Activated CD8-positive, alpha-beta memory T cell treated with anti-CD3 and anti-CD28 coated beads, Interleukin-2, amount 50 U/mL, for 1 hour (primary cell): ENCODE measurements around the gene HLA-DMA.
"Not testable (repeated sequence)": the region's sequence is repeated elsewhere in the genome, so short reads cannot be mapped to it uniquely, and the experiment has no call there.

Source experiments
- DNase-seq: peaks from one replicate; pipeline ENCODE4 v3.0.0-alpha.2; 2020; ENCODE audit errors: extremely low read depth

HLA-DMA gene

DNA sequence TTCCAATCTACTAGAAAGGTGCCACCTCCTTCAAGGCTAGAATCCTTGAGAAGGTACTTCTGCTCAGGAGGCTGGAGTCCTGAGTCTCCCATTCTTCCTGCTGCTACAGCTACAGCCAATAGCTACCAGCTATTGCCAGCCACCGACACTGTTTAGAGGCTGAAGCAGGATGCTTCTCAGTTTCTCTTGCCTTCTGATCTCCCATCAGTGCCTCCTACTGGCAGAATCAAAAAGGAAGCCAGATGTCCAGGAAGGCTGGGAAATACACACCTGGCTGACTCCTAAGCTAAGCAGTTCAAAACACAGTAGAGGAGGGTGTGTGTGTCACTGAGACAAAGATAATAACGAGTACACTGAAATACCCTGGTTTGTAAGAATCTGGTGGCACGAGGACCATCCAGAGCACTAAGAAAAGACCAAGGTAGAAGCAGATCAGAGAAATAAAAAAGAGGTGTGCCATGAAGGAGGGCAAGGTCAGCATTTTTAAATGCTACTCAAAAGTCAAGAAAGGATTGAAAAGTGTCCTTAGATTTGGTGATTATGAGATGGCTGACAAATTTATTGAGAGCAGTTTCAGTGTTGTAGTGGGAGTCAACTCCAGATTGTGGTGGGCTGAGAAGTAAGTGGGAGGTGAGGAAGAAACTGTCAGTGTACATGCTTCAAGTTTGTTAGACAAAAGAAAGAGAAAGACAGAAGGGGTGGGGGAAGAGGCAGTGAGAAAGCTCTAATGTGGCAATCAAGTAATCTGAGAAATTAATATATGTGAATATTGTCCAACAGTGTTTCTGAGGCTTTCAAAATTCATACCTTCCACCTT, 2.3 kb upstream of the HLA-DMA start:
- no peak for DNase-seq

DNA sequence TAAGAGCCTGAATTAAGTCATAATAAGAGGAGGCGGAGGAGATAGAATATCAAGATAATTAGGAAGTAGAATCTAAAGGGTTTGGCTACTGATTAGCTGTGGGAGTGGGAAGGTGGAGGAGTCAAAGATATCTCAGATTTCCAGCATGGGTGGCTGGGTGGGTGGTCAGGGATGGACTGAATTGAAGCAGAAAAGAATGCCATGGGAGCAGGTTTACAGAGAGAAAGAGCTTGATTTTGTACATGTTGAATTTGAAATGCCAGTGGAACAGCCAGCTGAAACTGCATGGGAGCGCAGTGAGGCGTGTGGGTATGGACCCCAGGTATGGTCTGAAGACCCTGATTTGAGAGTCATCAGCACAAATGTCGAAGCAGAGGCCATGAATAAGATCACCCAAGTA, 1.4 kb upstream of the HLA-DMA start:
- no peak for DNase-seq

DNA sequence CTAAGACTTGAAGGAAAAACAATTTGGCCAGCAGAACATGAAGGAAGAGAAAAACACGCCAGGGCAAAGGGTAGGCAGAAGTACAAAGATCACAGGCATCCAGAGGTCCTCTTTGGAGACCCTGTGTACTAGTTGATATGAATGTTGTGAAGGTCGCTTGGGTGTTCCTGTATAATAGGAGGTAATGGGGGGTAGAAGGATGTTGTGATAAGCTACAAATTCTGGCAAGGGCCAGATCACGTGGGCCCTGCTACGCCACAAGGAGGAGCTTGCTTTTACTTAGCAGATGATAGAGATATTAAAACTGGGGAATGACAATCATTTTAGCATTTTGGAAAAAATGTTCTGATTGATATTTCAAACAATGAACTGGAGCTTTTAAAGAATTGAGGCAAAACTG, 878 bp upstream of the HLA-DMA start:
- no peak for DNase-seq

DNA sequence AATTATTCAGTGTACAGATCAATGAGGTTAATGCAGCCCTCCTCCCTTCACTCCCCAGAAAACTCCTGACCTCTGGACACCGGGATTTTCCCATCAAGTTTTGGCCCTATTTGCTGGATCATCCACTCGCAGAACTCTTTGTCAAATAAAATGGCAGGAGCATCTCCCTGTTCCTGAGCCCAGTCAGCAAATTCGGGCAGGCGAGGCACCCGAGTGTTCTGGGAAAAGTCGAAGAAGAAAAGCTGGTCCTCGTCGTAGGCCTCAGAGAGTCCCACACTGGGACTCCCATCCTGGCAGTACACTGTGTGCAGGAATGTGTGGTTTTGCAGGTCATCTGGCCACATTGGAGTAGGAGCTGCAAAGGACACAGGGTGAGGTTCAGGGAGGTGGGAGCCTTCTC, 2.4 kb downstream of the HLA-DMA start:
- DNase-seq: no peak

DNA sequence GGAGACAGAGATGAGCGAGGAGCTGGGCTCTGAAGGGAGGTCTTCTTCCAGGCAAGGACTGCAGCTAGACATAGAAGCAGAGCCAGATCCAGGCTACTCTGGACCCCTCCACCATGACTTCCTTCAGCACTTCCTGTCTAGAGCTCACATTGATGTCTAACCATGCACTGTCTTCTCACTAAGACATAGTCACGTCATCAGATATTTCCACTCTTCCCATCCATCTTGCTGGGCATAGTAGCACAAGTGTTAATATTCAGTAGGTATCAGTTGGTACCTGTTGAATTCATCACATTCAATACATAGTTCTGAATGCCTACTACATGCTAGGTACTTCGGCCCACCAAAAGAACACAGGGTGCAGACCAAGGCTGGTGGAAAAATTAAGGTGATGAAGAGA, 2.9 kb downstream of the HLA-DMA start:
- DNase-seq: no peak

DNA sequence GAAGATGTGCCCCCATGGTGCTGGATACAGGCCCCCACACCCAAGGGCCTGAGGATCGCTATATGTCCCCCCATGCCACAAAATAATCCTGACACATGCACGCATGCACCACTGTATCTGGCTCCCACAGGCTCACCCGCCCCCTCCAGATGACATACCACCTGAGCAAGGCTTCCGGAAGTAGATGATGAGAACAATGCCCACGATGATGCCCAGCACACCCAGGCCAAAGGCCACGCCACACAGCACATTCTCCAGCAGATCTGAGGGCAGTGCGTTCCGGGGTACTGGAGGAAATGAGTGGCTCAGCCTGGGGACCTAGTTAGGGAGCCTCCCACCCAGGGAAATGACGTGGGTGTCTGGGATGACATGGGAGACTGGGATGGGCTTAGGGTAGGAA, 3.8 kb downstream of the HLA-DMA start:
- no peak for DNase-seq

DNA sequence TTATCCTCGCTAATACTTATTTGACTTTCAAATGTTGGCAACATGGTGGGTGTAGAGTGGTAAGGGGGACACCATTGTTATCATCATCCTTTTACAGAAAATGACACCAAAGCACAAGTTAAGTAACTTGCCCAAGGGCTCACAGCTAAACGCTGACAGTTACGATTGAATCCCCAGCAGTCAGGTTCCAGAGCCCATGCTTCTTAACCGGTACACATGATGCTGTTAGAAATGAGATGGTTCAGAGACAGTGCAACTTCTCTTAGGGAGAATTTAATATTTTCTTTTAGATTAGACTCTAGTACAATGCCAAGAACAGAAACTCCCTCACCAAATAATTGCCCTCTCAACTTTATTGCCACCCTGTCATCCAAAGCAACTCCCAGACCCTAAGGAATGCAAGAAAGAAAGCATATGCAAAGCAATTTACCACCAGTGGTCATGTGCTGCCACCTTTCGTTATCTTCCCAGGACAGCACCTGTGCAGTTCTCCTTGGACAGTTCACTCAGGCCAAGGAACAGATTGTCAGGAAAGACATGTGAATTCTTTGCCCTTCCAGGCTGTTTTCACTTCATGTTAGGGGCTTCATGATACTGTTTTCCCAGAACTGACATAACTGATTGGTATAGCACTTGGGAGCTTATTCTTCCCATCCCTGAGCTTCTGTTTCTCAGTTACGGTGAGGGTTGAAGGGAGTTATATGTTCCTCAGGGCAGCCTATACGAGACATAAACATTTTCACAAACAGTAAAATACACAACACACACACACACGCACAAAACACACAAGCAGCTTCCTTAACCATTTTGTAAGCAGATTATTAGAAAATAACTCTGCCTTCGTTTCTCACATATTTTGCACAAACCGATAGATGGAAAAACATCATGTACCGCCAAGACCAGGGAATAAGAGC, 5.1 kb downstream of the HLA-DMA start:
- no peak for DNase-seq

DNA sequence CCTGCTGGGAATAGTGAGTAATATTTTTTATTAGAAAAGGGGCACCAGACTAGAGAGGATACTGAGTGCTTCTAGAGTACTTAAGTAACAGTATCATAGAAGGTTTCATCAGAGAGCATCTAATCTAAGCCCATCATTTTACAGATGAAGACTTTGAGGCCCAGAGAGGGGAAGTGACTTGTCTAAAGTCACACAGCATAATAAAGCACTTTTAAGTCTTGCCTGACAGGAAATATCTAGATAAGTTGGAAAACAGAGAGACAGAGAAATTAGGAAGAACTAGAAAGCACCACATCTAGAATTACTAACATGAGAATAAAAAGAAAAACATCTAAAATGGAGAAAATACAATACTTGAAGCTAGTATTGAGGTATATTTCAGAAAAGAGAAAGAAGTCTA, 6.0 kb downstream of the HLA-DMA start:
- DNase-seq: no peak

DNA sequence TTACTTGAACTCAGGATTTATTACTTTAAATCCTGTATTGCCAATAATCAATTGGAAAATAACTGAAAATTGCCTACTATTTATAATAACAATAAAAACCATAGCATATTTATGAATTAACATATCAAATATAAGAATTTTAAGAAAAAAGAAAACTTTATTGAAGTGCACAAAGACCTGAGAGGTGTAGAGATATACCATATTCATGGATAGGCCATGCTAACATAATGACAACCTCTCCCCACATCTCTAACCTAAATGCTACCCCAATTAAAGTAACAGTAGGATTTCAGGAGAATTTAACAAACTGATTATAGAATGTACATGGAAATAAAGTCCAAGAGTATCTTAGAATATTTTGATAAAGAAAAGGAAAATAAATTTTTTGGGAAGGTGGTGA, 6.9 kb downstream of the HLA-DMA start:
- DNase-seq: no peak

DNA sequence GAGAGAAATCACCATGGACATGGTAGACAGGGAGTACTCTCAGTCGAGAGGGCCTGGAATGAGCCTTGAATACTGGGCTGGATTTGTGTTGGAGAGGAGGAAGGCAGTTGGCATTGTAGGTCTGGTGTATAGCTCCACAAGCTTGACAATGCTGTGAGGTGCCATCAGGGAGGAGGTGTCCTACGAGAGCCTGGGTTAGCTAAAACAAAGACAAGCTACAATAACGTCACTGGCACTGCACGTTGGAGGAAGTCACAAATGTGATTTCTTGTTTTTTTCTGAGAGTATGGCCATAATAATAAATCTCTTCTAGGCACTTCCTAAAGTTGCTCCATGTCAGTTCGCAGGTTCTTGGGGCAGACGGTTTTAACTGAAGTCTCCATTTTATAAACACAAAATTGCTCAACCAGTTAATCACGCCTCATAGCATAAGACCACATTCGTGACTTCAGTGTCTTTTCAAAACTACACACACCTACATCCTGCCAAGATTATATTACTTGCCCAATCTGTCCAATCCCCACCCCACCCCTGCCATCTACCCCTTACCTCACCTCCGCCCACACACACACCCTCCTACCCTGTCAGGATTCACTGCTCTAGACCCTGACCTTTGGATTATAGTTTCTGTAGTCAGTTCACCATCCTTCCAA, 7.7 kb downstream of the HLA-DMA start:
- no peak for DNase-seq

DNA sequence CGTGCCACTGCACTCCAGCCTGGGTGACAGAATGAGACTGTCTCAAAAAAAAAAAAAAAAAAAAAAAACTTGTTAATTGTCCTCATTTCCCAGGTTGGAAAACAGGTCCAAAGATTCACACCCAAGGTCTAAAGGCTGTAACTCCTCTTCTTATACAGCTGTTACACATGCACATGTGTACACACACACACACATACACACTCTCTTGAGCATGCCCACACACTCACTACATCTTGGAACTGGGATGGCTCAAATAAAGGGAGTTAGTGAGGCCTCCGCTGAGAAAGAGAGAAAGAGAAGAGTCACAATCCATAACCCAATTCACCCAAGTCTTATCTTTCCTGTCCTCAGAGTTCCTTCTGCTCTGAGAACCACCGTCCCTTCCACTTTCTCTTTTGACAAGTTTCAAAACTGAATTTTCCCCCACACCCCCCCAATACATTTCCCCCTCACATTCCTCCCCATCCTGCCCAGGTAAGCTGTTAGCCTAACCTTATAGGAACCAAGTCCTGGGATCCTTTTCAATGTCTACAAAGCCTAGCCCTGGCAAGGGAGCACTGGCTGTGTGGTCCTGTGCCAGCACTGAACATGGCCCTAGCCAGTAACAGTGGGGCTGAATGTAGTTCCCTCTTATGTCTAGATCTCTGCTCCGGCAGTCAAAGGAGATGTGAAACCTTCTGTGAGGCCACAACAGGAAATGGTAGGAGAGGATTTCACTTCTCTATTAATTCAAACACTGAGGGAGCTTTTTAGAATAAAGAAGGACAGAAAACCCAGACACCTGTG, 8.8 kb downstream of the HLA-DMA start:
- no peak for DNase-seq

DNA sequence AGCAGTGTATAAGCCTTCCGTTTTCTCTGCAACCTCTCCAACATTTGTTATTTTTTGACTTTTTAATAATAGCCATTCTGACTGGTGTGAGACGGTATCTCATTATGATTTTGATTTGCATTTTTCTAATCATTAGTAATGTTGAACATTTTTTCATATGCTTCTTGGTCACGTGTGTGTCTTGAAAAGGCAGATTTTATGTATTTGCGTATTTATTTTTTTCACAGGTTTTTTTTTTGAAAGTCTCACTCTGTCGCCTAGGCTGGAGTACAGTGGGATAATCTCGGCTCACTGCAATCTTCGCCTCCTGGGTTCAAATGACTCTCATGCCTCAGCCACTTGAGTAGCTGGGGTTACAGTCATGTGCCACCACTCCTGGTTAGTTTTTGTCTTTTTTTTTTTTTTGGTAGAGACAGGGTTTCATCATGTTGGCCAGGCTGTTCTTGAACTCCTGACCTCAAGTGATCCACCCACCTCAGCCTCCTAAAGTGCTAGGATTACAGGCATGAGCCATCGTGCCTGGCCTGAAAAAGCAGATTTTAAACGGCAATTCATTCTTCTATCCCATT, 10.3 kb downstream of the HLA-DMA start:
- not testable (repeated sequence) for DNase-seq

DNA sequence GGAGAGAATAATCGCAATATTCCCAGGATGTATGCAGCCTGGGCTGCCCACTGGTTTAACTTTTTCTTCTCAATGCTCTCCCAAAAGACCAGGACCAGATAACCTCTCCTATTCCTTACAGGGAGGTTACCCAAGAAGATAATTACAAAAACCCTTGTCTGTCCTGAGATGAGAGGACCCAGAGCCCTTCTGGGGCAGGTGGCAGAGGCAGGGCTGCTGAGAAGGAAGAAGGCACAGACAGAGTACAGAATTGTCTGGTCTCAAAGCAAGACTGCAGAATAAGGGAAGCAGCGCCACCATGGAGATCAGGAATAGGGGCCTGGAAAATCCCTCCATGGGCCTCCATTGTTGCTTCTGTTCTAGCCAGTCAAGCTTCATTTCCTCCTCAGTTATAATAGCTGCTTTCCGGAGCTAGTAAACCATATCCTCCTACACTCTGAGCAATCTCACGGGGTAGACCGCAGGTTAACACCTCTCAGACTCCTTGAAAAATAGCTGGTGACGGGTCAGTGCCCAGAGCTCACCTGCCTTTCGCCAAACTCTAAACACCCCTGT, 11.6 kb downstream of the HLA-DMA start:
- DNase-seq: no peak

DNA sequence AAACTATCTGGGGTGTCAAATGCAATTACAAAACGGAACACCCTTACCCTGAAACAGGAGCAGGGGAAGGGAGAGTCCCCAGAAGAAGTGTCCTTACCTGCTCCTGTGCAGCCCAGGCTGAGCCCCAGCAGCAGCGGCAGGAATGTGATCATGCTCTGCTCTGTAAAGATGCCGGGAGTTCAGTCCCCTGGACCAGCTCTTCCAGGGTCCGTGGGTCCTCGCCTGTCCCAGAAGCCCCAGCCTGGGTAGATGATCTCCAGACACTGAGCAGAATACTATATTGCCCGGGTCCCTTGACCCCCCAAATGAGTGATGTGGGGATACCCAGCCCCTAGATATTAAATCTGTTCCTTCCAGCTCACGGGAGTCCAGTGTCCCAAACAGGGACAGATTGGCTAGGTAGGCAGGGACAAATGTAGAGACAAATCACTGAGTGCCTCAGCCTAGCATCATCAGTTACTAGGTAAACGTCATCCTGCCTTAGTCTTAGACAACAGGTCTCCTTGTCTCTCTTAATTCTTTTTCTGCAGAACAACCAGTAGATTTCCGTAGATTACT, 12.2 kb downstream of the HLA-DMA start, which contains the start of gene HLA-DMB:
Gene HLA-DMB (minus strand): TSS at position 373 of the 558 bp plus-strand sequence. CDS start 221 bp downstream, at position 152.
- DNase-seq: peak; percentile 35

DNA sequence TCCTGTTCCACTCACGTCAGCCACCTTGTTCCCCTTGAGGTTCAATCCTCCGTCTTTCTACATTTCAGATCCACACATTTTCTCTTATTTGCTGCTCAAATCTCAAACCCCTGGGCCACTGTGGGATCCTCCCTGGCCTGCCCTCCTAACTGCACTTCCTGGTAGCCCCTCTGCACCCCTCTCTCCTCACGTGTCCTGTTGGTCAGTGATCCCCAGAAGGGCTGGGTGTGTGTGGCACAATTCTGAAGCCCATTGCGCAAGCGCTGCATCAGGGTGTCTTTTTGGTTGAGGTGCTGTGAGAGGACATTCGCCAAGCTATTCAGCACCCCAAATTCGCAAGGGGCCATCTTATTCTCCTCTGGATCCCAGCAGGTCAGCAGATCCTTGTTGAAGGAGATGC, 14.4 kb downstream of the HLA-DMA start:
- no peak for DNase-seq

DNA sequence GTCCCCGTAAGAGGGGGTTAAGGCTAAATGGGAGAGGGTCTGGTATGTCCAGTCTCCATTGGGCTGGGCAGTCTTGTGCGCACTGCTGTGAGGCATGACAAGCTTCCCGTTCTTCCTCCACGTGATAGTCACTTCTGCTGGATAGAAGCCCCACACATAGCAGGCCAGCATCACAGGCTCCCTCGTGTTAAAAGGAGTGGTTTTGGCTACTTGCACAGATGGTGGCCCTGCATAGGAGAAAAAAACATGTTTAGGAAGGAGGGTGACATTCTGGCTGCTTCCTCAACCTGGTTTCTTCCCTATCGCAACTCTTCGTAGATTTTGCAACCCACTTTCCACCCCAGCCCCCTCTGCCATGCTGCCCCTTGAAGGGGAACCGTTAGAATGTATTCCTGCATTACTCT, 15.7 kb downstream of the HLA-DMA start:
- no peak for DNase-seq

DNA sequence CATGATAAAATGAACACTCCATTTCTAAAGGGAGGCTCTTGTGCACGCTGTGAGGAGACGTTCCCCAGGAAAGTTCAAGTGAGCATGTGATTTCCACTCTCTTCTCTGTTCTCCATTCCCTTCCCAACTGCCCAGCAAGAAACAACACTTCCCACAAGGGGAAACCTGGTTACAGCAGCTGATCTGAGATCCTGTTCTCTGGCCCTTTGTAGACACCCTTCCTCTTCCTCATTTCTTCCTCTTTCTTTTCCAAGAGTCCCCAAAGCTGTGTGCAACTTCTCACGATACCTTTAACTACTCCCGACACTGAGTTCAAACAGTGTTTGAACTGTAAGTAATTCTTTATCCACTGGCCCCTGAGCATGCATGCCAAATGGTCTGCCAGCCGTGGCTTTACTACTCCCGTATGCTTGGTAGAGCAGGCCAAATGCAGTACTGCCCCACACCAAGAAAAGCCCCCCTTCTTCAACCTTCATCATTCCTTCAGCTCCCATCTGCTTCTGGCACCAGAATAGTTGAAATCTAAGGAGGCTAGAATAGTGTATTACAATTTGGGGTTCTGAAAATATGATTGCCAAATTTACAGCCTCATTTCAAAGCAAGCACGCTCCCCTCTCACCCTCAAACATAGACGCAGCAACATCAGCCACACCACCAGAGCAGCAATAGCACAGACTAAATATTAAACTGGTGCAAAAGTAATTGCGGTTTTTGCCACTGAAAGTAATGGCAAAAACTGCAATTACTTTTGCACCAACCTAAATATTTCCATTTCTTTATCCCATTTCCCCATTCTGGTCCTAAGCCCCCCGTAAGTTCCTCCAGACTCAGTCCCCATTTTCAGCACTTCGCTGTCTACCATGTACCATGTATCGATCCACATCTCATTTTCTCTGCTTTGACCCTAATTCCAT, 16.4 kb downstream of the HLA-DMA start:
- no peak for DNase-seq

DNA sequence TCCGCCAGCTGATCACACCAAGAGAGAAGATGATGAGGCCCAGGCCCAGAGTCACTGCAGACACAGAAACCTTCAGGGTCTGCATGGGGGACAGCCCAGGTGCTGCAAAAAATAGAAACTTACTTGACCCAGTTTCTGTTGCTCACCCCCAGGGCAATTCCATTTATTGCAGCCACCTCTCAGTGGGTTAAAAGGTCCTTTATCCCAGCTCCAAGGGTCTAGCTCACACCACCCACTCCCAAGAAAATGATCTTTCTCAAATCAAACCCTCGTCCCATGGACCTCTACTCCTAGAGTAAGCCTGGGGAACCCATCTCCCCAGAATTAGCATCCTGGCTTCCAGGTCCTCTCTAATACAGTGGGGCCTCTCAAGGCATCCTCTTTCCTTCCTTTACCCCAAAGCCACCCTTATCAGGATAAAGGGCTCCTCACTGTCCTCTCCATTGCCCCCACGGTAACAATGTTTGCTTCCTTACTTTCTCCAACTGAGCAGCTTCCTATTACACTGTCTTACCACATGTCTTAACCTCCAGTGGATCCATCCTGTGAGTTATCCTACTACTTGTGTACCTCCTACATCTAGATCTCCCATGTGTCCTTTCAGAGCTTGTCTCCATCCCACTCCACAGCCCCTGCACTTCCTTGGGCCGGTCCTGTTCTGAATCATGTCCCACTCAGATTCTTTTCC, 17.2 kb downstream of the HLA-DMA start:
- DNase-seq: no peak

DNA sequence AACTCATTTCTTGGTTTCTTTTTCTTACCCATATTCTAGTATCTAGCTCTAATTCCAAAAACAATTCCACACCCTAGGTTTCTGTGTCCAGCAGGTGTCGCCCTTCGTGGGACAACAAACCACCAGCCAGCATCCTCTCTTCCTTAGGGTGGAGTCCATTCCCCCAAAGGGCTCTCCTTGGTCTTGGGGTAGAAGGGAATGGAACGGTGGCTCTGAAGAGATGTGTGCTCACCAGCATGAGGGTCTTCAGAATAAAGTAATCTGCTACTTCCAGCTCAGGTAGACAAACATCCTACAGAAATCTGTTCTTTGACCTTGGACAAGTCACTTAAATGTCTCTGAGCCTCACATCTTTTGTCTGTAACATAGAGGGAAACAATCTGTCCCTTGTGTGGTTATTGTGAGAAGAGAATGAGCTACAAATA, 19.2 kb downstream of the HLA-DMA start:
- peak; percentile 45 for DNase-seq
